CD4-positive, alpha-beta T cell treated with Interleukin-12 subunit alpha and Interleukin-12 subunit beta, for 1 hour (primary cell): Measurements from ENCODE around the gene ZDHHC14.
"Not testable (repeated sequence)": the region's sequence is repeated elsewhere in the genome, so short reads cannot be mapped to it uniquely, and the experiment has no call there.

ENCODE experiments used
- DNase-seq: peaks from one replicate; pipeline ENCODE4 v3.0.0-alpha.2; 2020

The ZDHHC14 gene

DNA sequence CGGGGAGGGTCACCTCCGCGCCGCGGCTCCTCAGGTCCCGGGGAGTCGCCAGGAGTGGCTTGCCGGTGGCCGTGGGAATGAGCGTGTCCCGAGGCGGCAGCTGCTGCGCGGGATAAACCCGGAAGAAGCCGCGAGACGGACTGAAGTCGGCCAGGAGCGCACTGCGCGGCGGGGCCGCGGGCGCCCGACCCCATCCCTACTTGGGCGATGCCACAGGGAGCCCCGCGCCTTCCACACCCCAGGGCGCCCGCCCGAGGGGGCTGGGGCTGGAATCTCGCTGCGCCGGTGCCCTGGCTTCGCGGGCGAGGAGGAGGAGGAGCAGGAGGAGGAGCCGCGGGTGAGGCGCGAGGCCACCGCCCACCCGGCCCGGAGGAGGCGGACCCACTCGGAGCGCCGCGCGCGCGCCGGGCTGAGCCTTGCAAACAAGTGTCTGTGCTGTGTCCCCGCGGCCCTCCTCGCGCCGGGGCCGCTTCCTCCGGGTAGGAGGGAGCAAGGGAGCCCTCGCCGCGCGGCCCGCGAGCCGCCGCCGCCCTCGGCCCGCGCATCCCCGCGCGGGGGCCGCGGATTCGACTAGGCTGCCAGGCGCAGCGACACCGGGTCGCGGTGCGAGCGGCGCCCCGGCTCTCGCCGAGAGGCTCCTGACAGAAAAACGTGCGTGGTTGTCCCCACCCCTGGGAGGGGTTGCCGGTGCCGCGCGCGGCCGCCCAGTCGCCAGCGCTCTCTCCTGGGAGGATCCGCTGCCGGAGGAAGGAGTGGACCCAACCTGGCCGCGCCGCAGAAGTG lies at the start of gene ZDHHC14:
ZDHHC14 (plus strand) TSS at position 412 of the 783 bp plus-strand sequence.
- peak; percentile 87 for DNase-seq

DNA sequence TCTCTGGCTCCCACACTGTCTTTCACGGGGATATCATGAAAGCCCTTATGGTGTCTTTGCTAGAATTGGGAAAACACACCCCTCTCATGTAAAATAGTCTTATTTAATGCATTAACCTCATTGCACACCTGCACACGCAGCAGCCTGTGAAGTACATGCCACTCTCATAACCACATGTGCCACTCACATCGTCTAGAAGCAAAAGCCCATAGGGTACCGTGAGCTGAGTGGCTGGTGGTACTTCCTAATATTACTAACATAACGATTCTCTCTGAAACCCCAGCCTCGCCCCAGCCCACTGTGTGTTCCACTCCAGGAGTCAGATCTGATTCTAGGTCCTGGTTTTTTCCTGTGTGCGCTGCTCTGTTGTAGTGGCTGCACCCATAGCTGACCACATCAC lies 48.2 kb upstream of the ZDHHC14 start:
- DNase-seq, result no peak

DNA sequence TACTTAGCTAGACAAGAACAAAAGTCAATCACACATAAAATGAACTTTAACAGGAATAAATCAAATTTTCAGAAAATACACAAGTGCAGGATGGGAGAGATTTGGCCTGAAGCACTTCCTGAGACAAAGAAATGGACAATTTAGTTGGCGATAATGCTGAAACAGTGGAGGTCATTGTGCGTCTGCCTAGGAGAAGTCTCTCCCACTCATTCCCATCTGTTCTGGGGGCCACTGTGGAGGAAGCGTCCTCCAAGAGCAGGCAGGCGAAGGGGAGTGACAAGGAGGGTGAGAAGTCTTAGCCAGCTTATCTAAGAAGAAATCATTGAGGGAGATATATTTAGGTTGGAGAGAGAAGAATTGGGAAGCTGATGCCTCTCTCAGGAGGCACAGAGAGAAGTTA lies 47.5 kb upstream of the ZDHHC14 start:
- DNase-seq, result no peak

DNA sequence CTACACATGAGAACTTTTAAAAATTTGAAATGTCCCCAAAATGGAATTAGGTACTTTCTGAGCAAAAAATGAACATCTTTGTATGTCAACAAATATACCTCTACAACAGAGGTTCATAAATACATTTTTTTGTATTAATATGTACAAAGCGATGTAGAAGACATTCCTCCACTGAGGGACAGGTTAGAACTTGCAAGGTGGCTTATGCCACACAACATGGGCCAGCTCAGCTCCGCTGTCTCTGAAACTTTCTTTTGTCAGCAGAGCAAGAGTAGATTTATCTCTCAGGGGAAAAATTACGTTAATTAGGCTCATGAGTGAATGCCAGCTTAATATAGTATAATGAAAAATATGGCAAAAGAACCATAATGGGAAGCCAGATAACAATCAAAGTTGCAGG lies 47.0 kb upstream of the ZDHHC14 start:
- no peak for DNase-seq

DNA sequence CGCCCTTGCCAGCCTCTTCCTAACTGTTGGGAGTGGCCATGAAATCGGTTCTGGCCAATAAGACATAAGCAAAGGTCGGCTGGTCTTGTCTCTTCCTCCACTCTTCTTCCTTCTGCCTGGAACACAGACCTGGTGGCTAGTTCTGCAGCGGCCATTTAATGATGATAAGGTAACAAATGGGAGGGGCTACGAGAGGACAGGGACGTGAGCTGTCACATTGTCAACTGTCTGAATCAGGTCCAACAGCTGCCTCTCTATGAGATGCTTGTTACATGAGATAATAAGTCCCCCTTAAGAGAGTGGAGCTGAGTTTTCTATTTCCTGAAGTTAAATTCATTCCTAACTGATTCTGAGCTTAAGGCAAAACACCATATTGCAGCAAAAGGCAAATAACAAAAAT lies 45.2 kb upstream of the ZDHHC14 start:
- no peak for DNase-seq

DNA sequence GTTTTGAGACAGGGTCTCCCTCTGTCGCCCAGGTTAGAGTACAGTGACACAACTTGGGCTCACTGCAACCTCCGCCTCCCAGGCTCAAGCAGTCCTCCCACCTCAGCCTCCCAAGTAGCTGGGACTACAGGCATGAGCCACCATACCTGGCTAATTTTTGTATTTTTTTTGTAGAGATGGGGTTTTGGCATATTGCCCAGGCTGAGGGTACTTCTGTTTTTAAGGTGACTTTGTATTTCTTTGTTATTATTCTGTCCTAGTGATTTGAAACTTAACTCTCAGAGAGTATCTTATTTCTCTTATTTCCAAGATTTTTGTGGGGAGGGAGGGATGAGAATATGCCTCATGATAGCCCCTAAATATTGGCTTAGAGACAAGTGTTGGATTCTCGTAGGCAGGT lies 43.7 kb upstream of the ZDHHC14 start:
- DNase-seq, result not testable (repeated sequence)

DNA sequence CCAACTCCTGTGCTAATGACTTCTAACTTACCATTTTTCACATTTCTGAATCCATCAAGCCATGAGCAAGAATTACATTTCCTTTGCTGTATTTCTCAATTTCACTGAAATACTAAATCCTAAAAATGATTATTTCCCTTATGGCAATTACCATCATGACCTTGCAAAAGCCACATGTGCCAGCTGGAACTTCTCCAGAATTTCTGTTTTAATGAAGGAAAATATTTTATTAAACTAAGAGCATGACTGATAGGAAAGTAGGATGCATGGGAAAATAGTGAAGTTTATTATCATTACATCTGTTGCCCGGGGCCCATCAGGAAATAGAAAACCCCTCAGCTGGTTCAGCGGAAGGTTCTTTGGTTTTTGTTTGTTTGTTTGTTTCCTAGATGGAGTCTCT lies 43.2 kb upstream of the ZDHHC14 start:
- no peak for DNase-seq

DNA sequence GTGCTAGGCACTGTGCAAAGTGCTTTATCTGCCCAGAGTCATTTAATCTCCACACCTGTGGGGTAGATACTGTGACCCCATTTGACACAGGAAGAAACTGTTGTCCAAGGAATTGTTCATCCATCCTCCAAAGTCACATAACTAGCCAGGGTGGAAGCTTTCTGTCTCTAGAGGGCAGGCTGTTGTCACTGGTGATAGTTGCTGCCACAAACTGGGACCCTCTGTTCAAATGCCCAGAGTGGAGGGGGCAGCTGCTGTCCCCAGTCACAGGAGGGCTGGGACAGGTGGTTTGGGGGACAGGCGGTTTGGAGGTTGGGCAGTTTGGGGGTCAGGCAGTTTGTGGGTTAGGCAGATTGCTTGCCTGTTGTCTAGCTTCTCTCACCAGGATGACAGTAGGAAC lies 41.6 kb upstream of the ZDHHC14 start:
- no peak for DNase-seq

DNA sequence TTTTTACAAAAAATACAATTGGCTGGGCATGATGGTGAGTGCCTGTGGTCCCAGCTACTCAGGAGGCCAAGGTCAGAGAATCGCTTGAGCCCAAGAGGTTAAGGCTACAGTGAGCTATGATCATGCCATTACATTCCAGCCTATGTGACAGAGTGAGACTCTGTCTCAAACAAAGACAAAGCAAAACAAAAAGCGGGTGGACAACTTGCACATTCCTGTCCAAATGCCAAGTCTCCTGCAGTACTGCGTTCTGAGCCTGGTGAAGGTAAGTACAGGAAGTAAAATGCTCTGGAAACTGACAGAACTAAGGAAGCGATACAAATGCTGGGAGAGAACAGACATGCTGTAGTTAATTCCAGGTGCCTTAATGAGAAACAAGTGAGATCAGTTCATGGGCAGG lies 37.3 kb upstream of the ZDHHC14 start:
- DNase-seq, result no peak

DNA sequence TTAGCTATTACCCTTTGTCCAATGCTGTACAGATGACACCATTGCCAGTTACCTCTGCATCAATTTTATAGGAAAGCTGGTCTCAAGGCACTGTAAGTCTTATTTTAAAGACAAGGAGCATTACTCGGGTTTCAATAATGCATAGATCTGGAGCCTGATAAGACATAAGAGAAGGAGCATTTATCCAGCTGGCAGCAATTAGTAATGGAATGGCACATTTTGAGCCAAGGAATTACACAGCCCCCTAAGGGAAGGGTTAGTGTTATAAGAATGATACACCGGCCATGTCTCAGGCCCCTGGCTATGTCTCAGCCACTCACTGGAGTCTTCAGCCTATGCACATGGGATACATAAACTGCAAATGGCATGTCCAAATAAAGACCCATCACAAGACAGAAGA lies 34.6 kb upstream of the ZDHHC14 start:
- no peak for DNase-seq

DNA sequence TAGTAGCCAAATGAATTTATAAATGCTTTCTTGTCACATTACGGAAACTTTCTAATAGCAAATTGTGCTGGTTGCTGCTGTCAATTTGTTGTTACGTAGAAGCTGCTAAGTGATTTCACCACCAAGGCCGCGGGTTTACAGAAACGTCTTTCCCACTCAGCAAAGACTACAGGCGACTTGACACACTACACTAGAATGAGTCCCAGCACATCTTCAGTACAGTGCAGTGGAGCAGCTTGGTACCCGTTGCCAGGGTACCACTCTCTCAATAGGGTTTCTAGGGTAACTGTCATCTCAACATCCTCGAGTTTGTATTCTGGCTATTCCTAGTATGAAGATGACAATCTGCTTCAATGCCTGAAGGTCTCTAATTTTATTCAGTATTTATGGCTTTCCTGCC lies 22.7 kb upstream of the ZDHHC14 start:
- DNase-seq, result no peak

DNA sequence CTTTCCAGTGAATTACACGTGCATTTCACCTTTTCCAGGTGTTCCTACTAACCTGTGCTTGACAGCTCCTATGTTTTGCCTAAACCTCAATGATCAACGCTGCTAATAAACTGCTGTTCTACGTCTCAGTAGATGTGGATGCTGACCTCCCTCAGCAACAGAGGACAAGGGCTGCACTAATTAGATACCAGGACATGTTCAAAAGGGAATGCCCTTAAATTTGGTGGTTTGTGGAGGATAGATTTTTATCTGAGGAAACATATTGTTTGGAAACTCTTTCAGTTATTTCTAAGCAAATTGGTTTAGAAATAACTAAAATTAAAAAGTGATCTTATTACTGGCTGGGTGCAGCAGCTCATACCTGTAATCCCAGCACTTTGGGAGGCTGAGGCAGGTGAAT lies 19.1 kb upstream of the ZDHHC14 start:
- DNase-seq, result no peak

DNA sequence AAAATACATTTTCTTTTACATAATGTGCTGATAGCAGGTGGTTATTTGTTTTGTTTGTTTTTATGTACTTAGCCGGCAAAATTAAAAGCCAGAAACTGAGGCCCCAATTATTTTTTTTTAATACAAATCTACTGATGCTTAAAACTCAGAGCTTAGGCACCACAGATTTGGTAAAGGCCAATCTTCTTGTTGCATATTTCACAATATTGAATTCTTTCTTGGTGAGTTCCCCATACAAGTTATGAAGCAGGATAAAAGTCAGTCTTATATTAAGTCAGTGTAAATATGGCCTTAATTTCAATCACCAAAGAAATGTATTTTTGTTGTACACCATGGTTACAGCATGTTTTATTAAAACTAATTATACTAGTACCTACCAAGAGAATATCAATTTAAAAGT lies 16.3 kb upstream of the ZDHHC14 start:
- no peak for DNase-seq

DNA sequence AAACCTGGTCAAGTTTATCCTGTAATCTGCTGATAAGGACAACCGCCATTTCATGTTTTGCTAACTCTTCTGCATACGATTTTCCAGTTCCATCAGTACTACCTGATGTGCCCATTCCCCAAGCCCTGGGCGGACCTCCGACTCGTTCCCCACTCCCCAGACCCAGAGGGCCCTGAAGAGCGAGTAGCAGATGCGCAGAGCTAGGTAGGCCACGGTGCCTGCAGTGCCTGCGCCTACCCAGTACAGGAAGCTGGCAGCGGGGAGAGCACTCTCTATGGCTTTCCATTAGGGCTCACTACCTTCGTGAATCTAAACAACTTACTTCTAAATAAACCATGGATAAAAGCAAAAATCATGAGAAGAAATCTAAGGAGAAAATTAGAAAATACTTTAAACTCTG lies 14.3 kb upstream of the ZDHHC14 start:
- DNase-seq, result no peak

DNA sequence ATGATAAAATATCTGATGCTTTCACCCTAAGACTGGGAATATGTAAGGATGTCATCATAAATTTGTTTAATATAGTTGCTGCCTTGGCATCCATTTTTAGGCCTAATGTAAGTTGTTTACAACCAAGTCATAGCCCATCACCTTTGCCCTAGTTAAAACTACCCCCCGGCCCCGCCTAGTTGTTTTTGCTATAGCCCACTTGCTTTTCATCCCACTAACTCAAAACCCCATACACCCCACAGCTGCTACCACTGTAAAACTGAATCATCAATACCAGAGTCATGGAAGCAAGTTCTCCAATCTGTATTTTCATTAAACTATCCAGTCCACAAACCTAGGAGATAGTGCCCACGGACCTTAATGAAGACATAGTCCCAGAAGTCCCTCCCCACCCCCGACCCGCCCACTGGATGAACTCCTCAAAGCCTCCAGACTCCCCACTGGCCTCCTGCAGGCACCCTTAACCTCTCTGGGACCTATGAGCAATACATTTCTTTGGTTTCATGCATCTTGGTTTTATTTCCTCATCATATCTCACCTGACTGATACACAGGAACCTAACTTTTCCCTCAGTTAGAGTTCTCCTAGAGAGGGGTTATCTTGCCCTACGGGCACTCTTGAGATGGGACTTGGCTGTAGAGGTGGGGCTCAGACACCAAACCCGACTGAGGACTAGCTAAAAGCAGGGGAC lies 12.5 kb upstream of the ZDHHC14 start:
- no peak for DNase-seq

DNA sequence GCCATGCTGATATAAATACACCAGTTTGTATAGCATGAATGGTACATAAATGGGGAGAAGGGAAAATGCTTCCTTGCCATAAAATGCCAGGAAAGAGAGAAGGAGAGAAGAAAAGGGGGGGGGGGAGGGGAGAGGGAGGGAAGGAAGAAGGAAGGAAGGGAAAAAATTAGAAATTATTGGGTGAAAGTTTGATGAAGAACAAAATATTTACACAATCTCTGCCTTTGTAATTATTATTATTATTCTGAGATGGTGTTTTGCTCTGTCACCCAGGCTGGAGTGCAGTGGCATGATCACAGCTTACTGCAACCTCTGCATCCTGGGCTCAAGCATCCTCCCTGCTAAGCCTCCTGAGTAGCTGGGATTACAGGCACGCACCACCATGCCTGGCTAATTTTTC lies 10.2 kb upstream of the ZDHHC14 start:
- DNase-seq, result no peak

DNA sequence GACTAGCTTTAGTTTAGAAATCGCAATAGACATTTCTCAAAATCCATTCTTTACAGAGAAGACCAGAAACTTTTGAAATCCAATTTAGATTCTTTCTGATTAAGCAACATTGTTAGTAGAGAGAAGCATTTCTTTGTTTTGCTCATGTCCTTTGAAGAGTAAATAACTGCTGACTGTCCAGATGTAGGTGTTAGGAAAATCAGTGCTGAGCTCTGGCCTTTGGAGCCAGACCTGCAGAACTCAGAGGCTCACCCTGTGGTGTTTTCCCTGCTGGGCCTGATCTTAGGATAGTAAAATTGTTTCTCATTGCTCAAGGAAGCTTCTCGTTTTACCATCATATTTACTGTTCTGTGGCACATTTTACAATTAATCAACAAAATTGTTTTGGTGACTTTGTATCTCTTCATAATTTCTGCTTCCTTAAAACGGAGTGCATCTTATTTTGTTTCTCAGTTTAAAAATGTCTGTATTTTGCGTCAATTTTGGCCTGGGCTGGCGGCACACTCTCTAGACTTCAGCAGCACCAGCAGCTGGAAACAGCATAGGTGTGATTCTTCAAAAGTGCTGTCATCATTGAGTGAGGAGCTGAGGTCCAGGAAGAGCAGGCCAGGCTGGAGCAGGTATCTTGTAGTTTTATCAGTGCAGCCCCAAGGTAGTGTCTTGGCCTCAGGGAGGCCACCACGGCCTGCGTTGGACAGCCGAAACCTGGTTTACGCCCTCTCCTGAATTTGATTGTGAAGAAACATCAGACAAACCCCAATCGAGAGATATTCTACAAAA lies 8.3 kb upstream of the ZDHHC14 start:
- DNase-seq, result no peak

DNA sequence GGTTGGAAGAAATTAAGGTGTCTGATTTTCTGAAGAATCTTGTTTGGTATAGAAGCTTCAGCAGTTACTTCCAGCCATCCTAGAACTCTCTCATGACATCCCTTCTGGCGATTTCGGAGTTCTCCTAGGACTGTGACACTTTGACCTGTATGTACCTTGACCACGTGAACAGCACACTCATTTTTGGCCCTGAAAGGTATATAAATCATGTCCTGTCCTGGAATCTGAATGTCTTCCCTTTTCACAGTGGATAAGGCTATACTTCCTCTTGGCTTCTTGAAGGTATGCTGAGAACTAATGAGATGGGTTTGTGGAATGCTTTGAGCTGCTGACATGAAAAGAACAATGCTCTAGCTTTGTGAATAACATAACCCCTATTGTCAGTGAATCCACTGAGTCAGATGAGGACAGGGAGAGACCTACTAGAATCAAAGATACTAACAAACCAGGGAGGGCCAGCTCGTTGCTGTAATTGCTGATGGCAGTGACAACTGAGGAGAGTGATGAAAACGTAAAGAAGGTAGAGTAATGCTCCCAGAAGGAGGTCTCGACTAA lies 6.0 kb upstream of the ZDHHC14 start:
- DNase-seq, result no peak

DNA sequence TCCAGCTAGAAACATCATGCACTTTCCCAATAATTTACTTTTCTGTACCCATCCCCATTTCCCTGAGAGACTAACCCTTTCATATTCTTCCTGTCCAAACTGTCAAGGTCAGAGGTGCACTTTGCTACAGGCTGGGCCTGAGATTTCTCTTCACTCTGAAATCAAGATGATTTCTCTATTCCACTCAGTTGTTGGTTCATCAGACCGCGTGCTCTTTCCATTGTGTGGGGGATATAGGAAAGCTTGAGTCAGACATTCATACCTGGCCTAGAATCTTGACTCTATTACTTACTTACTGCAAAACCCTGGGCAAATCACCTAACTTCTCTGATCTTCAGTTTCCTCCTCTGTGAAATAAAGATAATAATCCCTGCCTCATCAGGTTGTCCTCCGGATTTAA lies 4.7 kb upstream of the ZDHHC14 start:
- DNase-seq, result no peak

DNA sequence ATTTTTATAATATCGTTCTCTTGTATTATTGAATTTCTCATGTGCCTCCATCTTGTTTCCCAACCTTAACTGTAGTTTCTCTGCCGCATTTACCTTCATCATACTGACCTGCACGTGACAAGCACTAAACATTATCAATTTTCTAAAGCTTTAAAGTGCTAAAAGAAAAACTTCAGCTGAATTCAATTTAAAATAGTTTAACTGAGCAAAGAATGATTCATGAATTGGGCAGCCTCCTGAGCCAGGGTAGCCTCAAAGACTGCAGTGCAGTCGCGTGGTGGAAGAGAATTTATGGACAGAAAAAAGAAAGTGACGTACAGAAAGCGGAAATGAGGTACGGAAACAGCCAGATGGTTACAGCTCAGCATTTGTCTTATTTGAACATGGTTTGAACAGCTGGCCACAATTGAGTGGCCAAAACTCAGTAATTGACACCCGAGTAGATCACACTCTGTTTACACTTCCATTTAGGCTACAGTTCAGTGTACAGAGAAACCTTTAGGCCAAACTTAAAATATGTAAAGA lies 4.2 kb upstream of the ZDHHC14 start:
- no peak for DNase-seq

DNA sequence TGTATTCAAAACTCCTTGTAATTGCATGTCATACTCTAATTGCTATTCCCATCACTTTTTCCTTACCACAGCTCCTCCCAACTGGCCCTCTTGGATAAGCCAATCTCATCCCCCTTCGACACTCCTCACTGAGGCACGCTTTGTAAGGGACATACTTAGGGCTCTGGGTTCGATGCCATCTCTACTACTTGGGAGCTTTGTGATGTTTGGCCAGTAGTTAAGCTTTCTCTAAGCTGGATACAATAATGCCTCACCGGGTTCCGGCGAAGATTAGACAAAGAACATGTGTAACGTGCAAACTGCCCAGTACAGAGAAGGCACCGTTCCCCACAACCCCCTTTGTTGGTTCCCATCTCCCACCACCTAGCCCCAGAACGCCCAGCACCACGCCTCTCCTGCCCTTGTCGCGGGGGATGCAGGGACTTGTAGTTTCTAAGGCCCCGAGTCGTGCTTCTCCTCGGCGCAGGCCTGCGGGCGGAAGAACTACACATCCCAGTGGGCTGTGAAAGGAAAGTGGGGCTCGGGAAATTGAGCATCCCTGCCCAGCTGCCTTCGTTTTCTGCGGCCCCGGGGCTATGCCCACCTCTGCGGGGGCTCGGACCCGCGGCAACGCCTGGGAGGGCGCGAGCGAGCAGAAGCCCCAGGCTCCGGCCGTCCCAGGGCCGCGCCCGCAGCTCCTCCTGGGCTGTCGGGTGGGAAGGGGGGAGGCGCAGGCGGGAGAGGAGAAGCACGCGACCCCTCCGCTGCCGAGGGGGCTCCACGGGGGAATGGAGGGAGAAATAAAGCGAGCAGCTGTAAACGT lies 1.1 kb upstream of the ZDHHC14 start:
- DNase-seq, result peak; percentile 90

DNA sequence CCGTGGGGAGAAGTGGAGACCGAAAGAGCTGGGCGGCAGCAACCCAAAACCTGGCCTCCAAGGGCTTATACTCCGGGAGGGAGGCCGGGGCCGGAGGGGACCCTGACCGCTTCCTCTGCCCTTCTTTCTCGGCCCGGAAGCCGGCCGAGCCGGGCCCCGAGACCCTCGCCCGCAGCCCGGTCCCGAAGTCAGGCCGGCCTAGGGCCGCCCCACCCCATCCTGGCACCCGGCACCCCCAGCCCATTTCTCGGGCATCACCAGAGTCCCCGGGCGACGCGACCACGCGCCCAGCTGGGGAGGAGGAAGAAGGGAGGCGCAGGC lies 572 bp upstream of the ZDHHC14 start:
- DNase-seq, result no peak
